NCI-H128 (cell line): ENCODE results near the gene NOTCH4.
"Not testable (repeated sequence)": the region's sequence is repeated elsewhere in the genome, so short reads cannot be mapped to it uniquely, and the experiment has no call there.

Experiments used
- DNase-seq: peaks from one replicate; lab custom pipeline; 2025; ENCODE audit not compliant: unreplicated experiment; lab: John Stamatoyannopoulos, UW

The NOTCH4 gene

GRCh38 chr6:32218167-32218566, 5.7 kb downstream of the NOTCH4 start:
- no peak for DNase-seq

DNA sequence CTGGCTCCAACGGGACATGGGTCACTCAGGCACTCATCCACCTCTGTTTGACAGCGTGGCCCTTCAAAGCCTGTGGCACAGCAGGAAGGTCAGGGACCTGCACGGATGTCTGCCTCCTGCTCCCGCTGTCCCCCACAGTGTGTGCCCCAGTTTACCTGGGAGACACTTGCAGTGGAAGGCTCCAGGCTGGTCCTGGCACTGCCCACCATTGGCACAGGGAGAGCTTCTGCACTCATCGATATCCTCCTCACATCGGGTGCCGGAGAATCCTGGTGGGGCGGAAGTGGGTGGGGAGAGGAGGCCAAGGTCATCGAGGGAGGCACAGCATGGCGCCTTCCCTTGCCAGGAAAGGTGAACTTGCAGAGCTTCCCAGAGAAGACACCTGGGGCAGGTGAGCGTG, 6.9 kb downstream of the NOTCH4 start:
- DNase-seq, result no peak

- no peak for DNase-seq
Observed at GRCh38 chr6:32216285-32216684, 7.6 kb downstream of the NOTCH4 start.

GRCh38 chr6:32215617-32216016, 8.2 kb downstream of the NOTCH4 start:
- no peak for DNase-seq

GRCh38 chr6:32214126-32214525, 9.7 kb downstream of the NOTCH4 start:
- no peak for DNase-seq

DNA sequence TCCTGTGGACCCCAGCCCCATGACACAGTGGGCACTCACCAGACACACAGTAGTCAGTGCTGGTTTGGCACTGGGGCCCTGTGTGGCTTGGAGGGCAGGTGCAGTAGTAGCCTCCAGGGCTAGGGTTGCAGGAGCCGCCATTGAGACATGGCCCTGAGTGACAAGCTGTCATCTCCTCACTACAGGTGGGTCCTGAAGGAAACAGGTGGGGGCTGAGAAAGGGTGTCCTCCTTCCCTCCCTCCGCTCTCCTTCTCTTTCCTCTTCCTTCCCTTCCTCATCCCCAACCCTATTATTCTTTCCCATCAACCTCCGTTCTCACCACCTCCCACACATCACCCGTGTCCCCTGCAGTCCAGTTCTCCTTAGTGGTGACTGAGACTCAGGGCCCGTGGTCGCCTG, 10.2 kb downstream of the NOTCH4 start:
- DNase-seq, result no peak

- no peak for DNase-seq
Observed at GRCh38 chr6:32212076-32212760, 11.6 kb downstream of the NOTCH4 start.

DNA sequence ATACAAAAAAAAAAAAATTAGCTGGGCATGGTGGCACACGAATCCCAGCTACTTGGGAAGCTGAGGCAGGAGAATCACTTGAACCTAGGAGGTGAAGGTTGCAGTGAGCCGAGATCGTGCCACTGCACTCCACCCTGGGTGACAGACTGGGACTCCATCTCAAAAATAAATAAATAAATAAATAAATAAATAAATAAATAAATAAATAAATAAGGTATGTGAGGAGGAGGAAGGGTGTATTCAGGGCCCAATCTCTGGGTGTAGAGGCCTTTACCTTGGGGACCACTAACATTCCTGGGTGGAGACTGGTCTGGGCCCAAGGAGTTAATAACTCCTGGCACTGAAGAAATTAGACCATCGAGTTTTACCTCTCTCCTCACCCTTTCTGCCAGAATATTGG, 12.4 kb downstream of the NOTCH4 start:
- not testable (repeated sequence) for DNase-seq

- no peak for DNase-seq
Observed at GRCh38 chr6:32210191-32210601, 13.7 kb downstream of the NOTCH4 start.

DNA sequence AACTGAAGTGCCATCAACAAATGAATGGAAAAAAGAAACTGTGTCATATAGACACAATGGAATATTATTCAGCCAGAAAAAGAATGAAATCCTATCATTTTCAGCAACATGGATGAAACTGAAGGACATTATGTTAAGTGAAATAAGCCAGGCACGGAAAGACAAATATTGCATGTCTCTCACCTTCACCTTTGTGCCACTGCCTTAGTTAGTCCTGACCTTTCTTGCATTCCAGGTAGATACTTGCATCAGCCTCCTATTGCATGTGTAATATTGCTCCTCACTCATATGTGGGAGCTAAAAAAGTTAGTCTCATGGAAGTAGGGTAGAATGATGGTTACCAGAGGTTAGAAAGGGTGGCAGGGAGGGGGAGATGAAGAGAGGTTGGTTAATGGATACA, 14.9 kb downstream of the NOTCH4 start:
- no peak for DNase-seq

DNA sequence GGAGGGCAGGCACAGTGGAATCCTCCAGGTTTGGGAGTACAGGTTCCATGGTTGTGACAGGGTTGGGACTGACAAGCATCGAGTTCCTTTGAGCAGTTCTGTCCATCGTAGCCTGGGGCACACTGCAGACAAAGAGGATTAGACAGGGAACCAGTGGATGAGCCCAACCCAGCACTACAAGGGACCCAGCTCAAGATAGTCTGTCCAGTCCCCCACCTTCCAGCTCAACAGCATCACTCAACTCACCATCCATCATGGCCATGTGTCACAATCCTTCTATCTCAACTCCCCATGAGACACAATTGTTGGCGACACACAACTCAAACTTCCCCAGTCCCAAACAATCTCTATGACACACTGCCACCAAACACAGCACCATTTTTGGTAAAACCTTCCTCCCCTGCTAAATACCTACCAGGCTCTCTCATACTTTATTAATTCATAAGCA, 19.6 kb downstream of the NOTCH4 start:
- DNase-seq, result no peak

GRCh38 chr6:32203426-32204267, 20.2 kb downstream of the NOTCH4 start:
- DNase-seq, result no peak

DNA sequence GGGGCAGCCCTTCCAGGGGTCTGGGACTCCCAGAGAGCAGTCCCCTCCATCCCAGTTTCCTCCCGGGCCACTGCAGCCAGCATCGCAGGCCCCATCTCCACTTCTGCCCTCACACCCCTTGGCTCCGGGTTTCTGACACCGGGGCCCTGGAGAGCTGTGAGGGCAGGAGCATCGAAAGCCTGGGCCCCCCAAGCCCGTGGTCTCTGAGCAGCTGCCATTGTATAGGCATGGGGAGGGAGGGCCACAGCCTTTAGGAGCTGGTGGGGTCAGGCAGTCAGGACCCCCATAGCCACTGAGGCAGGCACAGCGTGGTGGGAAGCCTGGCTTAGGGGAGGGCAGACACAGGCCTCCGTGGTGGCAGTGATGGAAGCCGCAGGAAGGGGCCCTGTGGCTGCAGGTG, 21.7 kb downstream of the NOTCH4 start:
- DNase-seq, result no peak

DNA sequence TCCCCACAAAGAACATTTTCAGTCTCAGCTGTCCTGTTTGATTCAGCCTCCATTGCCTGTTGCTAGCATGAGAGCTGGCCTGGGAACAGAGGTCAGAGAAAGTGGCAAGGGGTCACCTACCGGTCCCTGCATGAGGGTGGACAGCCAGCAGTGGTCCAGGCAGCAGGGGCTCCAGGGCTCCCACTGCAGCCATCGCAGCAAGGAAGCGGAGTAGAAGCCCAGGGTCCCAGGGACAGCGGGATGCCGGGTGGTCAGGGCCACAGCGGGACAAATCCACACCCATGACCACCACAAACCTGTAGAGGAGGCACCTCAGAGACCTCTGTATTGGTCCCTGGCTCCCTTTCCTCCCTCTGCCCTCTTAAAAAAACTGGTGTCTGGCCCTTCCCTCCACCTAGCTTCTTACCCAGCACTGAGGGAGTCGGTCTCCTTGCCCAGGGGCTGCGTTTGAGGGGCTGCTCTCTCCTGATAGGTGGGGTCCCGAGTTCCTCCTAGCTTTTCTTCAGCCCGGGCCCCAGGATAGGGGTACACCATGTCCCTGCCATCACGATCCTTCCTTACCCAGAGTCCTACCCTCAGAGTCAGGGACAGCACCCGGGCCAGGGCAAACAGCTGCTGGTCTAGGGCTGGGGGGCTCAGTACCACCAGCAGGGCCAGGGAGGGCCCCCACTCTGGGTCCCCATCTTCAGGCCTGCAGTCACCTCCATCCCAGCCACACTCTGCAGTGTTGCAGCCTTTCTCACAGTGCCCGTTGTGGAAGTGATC, 23.0 kb downstream of the NOTCH4 start:
- DNase-seq, result no peak

- DNase-seq, result no peak
Observed at GRCh38 chr6:32198866-32199265, 25.0 kb downstream of the NOTCH4 start.

GRCh38 chr6:32198345-32198696, 25.5 kb downstream of the NOTCH4 start:
- no peak for DNase-seq

DNA sequence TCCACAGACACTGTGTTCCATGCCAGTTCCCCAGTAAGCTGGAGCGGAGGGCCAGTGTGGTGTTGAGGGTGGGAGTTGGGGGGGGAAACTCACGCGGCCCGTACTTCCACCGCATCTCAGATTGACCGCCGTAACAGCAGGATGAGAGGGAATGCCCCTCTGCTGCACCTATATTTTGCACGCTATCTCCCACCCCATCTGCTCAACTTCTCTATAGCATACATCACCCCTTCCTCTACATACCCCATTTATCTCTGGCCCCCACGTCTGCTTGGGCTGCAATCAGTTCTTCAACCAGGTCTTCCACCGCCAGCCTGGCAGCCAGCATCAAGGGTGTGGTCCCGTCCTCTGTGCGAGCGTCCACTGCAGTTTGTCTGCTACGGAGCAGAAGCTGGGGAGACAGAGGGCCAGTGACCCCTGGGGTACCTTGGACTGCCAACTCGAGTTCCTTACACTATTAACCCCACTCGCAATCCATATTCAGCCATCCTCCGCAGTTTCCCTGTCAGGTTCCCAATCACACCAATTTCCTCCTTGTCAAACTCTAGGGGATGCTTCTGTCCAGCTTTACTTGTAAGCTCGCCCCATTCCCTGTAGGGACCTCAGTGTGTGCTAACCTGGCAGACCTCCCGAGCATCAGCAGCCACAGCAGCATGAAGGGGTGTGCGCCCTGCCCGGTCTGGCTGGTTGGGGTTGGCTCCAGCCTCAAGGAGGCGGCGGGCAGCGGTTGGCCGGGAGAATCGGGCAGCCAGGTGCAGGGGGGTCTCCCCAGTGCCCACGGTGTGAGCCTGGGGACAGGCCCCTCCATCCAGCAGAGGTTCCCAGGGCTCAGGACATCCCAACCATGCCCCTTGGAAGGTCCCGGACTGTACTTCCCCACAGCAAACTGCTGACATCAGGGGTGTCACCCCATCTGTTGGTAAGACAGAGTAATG, 26.9 kb downstream of the NOTCH4 start:
- DNase-seq, result no peak

DNA sequence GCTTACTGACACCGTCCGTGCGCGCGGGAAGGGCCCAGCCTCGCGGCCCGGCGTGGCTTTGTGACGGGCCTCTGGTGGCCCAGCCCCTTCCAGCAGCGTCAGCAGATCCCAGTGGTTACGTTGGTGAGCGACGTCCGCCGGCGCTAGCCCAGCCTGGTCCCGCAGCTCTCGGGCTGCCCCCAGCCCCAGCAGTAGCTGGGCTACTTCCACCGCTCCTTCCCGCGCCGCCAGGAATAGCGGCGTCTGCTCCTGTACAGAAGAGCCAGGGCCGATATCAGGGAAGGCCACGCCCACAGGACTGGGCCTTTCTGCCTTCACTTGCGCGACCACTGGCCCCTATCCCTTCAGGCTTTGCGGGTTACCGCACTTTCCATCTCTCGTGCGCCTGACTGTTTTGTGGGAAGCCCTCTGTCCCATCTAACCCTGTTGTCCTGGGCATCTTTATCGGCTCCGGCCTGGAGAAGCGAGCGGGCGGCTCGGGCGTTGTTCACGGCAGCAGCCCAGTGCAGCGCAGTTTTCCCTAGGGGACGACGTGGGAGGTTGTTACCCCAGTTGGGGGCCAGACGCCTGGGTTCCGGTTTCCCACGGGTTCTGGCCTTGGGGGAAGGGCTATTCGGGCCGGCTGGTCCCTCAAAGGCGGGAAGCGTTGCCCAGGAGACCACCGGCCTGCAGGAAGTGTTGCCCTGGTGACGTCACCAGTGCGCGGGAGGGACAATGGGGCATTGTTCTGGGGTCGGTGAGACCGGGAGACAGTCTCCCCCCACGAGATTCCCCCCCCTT, 27.8 kb downstream of the NOTCH4 start:
- DNase-seq, result peak; percentile 60

DNA sequence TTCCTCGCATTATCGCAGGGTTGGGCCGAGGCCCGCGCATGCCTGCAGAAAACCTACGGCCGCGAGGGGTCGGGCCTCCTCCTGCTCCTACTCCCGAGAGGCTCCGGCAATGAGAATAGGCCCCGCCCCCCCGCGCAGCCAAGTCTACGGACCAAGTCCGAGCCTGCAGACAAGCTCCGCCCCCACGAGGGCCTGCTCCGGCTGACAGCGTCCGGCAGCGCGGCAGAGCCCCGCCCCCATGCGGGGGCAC, 28.3 kb downstream of the NOTCH4 start:
- peak; percentile 100 for DNase-seq
